GM10248 (cell line): ENCODE measurements around the gene KCNT1.

Source experiments
- CTCF ChIA-PET: fragments of 300-600 bp; sonication (Branson Sonifier 250); formaldehyde crosslinking; extraction: SDS; loops from one replicate; lab custom pipeline; 2021; ENCODE audit warnings: antibody characterized with exemption; lab: Yijun Ruan, JAX
- POLR2A ChIA-PET: fragments of 350-650 bp; sonication (Branson Sonifier 250); formaldehyde crosslinking; extraction: SDS; loops from one replicate; lab custom pipeline; 2020; ENCODE audit warnings: antibody characterized with exemption; lab: Yijun Ruan, JAX
- DNase-seq: peaks from one replicate; pipeline ENCODE4 v3.0.0; 2012; ENCODE audit errors: extremely low spot score
- TF ChIP-seq, protein P1 (sequence below): IDR thresholded peaks from 2 replicates; pipeline ENCODE4 v1.5.1; 2012; ENCODE audit warnings: mild to moderate bottlenecking, low read depth; ENCODE audit errors: extremely low read depth, missing control alignments, control extremely low read depth

The KCNT1 gene

DNA sequence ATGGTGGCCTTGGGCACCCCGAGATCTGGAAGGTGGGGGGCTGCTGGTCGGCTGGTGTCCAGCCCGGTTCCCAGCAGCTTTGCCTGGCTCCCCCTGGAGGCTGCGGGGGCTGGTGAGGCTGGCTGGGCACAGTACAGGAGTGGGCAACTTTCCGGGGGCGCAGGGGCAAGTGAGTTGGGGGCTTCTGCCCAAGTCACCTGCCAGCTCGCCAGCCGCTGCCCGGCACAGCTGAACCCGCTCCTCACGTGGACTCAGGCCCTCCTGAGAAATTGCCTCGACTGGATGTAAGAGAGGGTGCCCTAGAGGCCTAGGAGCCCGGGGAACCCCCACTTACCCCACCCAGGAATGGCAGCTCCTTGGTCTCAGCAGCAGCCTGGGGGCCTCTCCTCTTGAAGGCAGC is 15.4 kb downstream of the KCNT1 start:
- POLR2A ChIA-PET: no interaction called here
- TF ChIP-seq, protein P1, sequence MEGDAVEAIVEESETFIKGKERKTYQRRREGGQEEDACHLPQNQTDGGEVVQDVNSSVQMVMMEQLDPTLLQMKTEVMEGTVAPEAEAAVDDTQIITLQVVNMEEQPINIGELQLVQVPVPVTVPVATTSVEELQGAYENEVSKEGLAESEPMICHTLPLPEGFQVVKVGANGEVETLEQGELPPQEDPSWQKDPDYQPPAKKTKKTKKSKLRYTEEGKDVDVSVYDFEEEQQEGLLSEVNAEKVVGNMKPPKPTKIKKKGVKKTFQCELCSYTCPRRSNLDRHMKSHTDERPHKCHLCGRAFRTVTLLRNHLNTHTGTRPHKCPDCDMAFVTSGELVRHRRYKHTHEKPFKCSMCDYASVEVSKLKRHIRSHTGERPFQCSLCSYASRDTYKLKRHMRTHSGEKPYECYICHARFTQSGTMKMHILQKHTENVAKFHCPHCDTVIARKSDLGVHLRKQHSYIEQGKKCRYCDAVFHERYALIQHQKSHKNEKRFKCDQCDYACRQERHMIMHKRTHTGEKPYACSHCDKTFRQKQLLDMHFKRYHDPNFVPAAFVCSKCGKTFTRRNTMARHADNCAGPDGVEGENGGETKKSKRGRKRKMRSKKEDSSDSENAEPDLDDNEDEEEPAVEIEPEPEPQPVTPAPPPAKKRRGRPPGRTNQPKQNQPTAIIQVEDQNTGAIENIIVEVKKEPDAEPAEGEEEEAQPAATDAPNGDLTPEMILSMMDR: no peak
- CTCF ChIA-PET: no interaction called here
- DNase-seq: no peak

DNA sequence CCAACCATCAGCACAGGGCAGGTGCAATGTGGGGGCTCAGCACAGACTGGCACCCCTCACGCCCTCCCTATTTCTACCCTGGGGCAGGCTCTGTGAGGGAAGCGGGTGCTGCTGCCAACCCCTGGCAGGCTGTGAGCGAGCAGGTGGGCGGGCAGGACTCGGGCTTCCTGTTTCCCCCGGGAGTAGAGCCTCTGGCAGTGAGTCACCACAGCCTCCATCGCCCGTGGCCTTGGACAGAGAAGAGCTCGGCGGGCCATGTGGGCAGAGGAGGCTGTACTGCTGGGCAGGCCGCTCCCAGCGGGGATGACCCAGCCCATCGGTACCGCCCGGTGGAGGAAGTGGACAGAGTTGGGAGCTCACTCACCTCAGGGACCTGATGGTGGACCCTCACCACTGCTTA is 16.6 kb downstream of the KCNT1 start:
- DNase-seq: no peak
- TF ChIP-seq, protein P1: no peak
- ChIA-PET CTCF (no interaction called here), POLR2A (no interaction called here)

DNA sequence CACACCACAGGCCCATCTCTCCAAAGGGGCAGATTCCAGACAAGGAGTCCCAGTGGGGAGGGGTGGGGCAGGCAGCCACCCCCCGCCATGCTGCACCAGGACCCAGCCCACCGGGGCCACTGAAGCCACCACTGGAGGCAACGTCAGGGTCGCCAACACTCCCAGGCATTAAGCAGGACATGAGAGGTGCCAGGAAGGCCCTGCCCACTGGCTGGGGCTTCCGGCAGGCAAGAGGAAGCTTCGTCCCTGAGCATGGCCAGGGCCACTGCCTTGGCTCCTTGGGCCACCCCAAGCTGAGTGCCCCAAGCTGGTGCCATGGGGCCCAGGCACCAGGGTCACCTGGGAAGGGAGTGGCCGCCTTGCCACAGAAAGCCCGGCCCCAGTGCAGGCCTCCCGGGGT is 17.5 kb downstream of the KCNT1 start:
- CTCF ChIA-PET: no interaction called here
- POLR2A ChIA-PET: no interaction called here
- TF ChIP-seq, protein P1: no peak
- no peak for DNase-seq

DNA sequence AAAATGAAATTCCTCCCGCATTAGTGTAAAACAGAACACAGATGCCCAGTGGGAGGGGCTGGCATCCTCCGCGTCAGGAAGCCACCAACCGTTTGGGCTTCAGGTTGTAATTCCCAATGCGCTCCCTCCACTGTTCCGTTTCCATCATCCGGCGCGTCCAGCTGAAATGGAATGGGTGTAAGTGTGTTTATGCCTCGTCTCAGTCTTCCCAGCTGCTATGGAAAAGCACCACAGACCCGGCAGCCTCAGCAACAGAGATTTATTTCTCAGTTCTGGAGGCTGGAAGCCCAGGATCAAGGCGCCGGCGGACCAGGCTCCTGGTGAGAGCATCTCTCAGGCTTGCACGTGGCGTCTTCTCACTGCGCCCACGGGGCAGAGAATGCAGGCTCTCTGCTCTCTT is 20.4 kb downstream of the KCNT1 start:
- ChIA-PET POLR2A (no interaction called here), CTCF (no interaction called here)
- TF ChIP-seq, protein P1: no peak
- no peak for DNase-seq

DNA sequence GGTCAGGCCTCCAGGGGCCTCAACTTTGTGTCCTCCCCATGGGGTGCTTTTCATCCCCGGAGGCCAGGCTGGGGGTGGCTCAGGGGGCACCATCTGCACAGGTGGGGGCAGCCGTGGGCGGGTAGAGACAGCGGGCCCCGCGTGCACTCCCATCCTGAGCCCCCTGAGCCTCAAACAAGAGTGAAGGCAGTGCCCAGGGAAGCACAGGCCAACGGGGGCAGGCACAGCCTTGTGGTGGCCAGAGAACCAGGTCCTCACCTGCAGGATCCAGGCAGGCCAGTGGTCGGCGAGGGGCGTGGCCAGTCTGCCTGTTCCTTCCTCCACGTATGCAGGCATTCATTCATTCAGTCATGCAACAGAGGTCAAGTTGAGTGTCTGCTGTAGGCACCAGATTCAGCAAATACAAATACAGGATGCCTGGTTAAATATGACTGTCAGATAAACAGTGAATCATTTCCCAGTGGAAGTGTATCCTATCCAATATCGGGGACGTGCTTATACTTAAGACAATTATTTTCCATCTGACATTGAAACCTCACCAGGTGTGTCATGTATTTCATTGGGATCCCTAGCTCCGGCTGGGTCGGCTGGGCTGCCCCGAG is 22.3 kb downstream of the KCNT1 start:
- ChIA-PET POLR2A (no interaction called here), CTCF (no interaction called here)
- TF ChIP-seq, protein P1: no peak
- DNase-seq: no peak

DNA sequence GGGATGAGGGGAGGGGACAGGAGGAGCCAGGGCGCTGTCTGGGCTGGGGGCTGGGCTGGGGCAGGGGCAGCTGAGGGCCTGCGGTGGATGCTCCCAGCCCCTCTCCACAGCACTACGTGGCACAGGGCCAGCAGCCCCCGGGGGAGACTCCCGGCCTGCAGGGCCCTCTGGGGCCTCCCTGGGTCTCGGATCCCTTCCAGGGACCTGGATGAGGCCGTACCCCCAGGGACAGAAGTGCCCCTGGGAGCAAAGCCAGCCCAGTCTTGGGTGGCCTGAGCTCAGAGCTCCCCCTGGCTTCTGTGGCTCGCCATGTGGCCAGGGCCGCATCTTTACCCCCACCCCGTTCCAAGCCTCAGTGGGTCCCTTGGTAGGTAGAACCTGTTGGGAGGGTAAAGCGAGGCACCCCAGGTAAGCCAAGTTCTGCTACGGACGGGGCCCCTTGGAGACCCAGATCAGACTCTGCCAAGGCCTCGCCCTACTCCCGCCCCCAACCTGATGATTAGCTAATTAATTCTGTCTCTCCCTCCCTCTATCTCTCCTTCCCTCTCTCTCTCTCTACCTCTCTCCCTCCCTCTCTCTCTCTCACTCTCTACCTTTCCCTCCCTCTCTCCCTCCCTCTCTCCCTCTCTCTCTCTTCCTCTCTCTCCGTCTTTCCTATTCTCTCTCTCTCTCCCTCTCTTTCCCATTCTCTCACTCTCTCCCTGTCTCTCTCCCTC is 24.3 kb downstream of the KCNT1 start:
- TF ChIP-seq, protein P1: peak; percentile 19
- POLR2A ChIA-PET: no interaction called here
- DNase-seq: no peak
- CTCF ChIA-PET: interaction anchor here (0.9 to 1.2 kb wide), 2 partner anchors 12 to 20 kb away, joined by 3 read pairs; no protein-coding TSS in a partner anchor
